ENCODE data around the gene SLC25A47. TPM values are rescaled to one million over a fixed set of nuclear protein-coding genes. Genes with fewer than 3 reads are reported as not detected.

The SLC25A47 gene
- total and polyA plus RNA-seq, 2 of the 4 experiments (the other 2 are of a cell fraction) = not detected

DNA sequence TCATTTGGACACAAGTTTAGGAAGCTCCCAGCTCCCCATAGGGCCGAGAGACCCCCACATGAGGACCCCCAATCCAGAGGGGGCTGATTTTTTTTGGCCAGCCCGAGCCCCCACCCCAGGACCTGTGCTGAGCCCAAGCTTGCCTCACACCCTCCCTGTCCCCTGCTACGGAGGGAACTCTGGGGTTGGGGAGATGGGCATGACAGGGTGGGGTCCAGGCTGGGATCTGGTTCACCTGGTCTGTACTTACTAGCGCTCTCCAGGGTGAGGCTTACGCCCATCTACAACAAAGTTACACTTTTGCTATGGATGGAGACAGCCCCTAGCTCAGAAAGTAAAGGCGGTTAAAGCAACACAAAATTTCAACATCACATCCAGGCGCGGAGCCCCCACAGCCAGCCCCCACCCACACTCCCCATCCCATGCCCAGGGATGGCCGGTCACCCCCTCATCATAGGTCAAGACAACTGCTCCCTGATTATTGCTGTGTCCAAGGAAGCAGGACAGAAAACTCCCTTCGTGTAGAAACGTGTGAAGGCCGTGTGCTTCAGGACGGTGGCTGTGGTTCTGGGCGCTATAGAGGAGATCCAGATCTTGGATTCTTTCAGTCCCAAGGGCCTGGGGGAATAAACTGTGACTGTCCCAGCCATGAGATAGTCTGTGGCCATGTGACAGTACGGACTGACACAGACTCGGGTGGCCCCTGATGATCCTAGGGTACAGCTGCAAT is 27.6 kb upstream of the SLC25A47 start:
- H2BK15ac ChIP-seq (ENCODE audit: low read depth, low read length) = no peak overlapping the region
- BruUV-seq (replicated peaks) = no TSS peak
- peaks cover 45% of the 10 kb centered on the region for H3K36me3 ChIP-seq (ENCODE audit: control insufficient read depth, insufficient read depth, low read length)
- WGBS, 2 experiments (ENCODE audit: extremely low coverage in 2 of 2, insufficient read length in 1 of 2) = 98% methylated on average over 7 of the region's 16 CpGs; no CpG with 5 or more reads in 1 of the 2 experiments
- H3K27ac ChIP-seq (ENCODE audit: insufficient read depth, low read length) = no peak overlapping the region
- no peak overlapping the region for H3K18ac ChIP-seq (ENCODE audit: low read depth, low read length)
- H4K5ac ChIP-seq (ENCODE audit: low read depth, low read length) = no peak overlapping the region
- H3K4me2 ChIP-seq (ENCODE audit: low read depth, low read length) = no peak overlapping the region
- no peak overlapping the region for H3K4ac ChIP-seq (ENCODE audit: low read depth, low read length)
- no peak overlapping the region for H2AFZ ChIP-seq (replicated peaks; ENCODE audit: low read length, poor library complexity)
- intact Hi-C loops (cut with micrococcal nuclease) (no loop called here), in situ Hi-C loops (cut with MboI; ENCODE audit: low sequenced_read_pairs) (no loop called here), dilution Hi-C loops (cut with HindIII; ENCODE audit: low sequenced_read_pairs, unreplicated experiment) (no loop called here)
- CTCF ChIA-PET = no interaction called here
- H2BK5ac ChIP-seq (ENCODE audit: low read depth, low read length, poor library complexity, severe bottlenecking) = no peak overlapping the region
- DNase-seq (no peak), ATAC-seq (ENCODE audit: low read depth) (no peak)
- H4K8ac ChIP-seq (ENCODE audit: low read depth in 2 of 2, low read length in 2 of 2) = no peak overlapping the region
- H2BK20ac ChIP-seq (ENCODE audit: low read depth, low read length) = no peak overlapping the region
- peaks cover 14 to 79% of the 10 kb centered on the region in 2 experiments for H3K79me1 ChIP-seq (ENCODE audit: low read depth in 1 of 2, low read length in 2 of 2)
- no peak overlapping the region for H4K91ac ChIP-seq (ENCODE audit: insufficient read depth, low read depth, low read length)
- H2AK9ac ChIP-seq (replicated peaks; ENCODE audit: low read depth, low read length, poor library complexity) = no peak overlapping the region
- H4K20me1 ChIP-seq (ENCODE audit: insufficient read depth, low read length) = peaks cover 42% of the 10 kb centered on the region
- TF ChIP-seq, protein P1, sequence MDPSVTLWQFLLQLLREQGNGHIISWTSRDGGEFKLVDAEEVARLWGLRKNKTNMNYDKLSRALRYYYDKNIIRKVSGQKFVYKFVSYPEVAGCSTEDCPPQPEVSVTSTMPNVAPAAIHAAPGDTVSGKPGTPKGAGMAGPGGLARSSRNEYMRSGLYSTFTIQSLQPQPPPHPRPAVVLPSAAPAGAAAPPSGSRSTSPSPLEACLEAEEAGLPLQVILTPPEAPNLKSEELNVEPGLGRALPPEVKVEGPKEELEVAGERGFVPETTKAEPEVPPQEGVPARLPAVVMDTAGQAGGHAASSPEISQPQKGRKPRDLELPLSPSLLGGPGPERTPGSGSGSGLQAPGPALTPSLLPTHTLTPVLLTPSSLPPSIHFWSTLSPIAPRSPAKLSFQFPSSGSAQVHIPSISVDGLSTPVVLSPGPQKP (IDR thresholded peaks at IDR 0.05; ENCODE audit: borderline replicate concordance, low read depth, low read length) = no peak
- TF ChIP-seq MAFK (IDR thresholded peaks at IDR 0.05; ENCODE audit: low read depth, low read length) (no peak), MAZ (IDR thresholded peaks at IDR 0.05; ENCODE audit: borderline replicate concordance, low read depth, low read length) (no peak), CHD1 (IDR thresholded peaks at IDR 0.05; ENCODE audit: low read depth, low read length) (no peak), FOS (IDR thresholded peaks at IDR 0.05; ENCODE audit: low read depth, low read length) (no peak), NFE2L2 (IDR thresholded peaks at IDR 0.05; ENCODE audit: low read depth, low read length) (no peak), RAD21 (IDR thresholded peaks at IDR 0.05; ENCODE audit: low read length) (no peak), SMC3 (IDR thresholded peaks at IDR 0.05; ENCODE audit: low read depth, low read length) (no peak), CEBPB (IDR thresholded peaks at IDR 0.05; ENCODE audit: low read depth, low read length) (no peak), RFX5 (IDR thresholded peaks at IDR 0.05; ENCODE audit: low read depth, low read length) (no peak), BHLHE40 (IDR thresholded peaks at IDR 0.05; ENCODE audit: low read depth, low read length) (no peak), POLR2A (IDR thresholded peaks at IDR 0.05; ENCODE audit: low read depth, low read length) (no peak), RCOR1 (IDR thresholded peaks at IDR 0.05; ENCODE audit: insufficient replicate concordance, low read length) (no peak), MXI1 (IDR thresholded peaks at IDR 0.05; ENCODE audit: borderline replicate concordance, low read depth, low read length) (no peak)
- TF ChIP-seq, protein P2, sequence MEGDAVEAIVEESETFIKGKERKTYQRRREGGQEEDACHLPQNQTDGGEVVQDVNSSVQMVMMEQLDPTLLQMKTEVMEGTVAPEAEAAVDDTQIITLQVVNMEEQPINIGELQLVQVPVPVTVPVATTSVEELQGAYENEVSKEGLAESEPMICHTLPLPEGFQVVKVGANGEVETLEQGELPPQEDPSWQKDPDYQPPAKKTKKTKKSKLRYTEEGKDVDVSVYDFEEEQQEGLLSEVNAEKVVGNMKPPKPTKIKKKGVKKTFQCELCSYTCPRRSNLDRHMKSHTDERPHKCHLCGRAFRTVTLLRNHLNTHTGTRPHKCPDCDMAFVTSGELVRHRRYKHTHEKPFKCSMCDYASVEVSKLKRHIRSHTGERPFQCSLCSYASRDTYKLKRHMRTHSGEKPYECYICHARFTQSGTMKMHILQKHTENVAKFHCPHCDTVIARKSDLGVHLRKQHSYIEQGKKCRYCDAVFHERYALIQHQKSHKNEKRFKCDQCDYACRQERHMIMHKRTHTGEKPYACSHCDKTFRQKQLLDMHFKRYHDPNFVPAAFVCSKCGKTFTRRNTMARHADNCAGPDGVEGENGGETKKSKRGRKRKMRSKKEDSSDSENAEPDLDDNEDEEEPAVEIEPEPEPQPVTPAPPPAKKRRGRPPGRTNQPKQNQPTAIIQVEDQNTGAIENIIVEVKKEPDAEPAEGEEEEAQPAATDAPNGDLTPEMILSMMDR (conservative IDR thresholded peaks at IDR 0.05; ENCODE audit: low read depth, low read length) = no peak
- TF ChIP-seq, protein P3, sequence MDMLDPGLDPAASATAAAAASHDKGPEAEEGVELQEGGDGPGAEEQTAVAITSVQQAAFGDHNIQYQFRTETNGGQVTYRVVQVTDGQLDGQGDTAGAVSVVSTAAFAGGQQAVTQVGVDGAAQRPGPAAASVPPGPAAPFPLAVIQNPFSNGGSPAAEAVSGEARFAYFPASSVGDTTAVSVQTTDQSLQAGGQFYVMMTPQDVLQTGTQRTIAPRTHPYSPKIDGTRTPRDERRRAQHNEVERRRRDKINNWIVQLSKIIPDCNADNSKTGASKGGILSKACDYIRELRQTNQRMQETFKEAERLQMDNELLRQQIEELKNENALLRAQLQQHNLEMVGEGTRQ (IDR thresholded peaks at IDR 0.05; ENCODE audit: low read depth, low read length) = no peak
- no peak overlapping the region for H2BK120ac ChIP-seq (ENCODE audit: low read depth, low read length)
- peaks cover 3% of the 10 kb centered on the region; the same call in 1 of the 2 replicates for H3K9me1 ChIP-seq (ENCODE audit: insufficient read depth, low read length)
- no peak overlapping the region for H3K14ac ChIP-seq (replicated peaks; ENCODE audit: low read depth, low read length)
- H3K56ac ChIP-seq (ENCODE audit: extremely low read depth, insufficient read depth, low read length) = no peak overlapping the region
- H3K9ac ChIP-seq (ENCODE audit: low read depth, low read length) = no peak overlapping the region
- H3K23ac ChIP-seq (ENCODE audit: low read depth, low read length) = no peak overlapping the region
- no peak overlapping the region for H3K4me3 ChIP-seq (ENCODE audit: insufficient read depth, low read depth, low read length)
- no peaks in the 10 kb centered on the region for H3K9me3 ChIP-seq (ENCODE audit: control insufficient read depth, insufficient read depth, low read length)
- H3K4me1 ChIP-seq (ENCODE audit: control insufficient read depth, insufficient read depth, low read length) = peaks cover 12% of the 10 kb centered on the region
- no peak overlapping the region for H2AK5ac ChIP-seq (ENCODE audit: low read depth, low read length)
- no peaks in the 10 kb centered on the region for H3K27me3 ChIP-seq (ENCODE audit: control insufficient read depth, insufficient read depth, low read length)
- POLR2A ChIA-PET (ENCODE audit: unreplicated experiment) = no interaction called here
